HCEC 1CT (cell line): ENCODE data around the gene DUSP10.
A peak's percentile ranks its signal among the peaks of the same experiment; 100 is the strongest.

Source experiments
- DNase-seq: peaks from one replicate; pipeline ENCODE4 v3.0.0-alpha.2; 2017

Gene DUSP10

GRCh38 chr1:221711656-221712055, 30.2 kb downstream of the DUSP10 start:
- no peak for DNase-seq

- no peak for DNase-seq
These were observed 30.8 kb downstream of the DUSP10 start for GRCh38 chr1:221711063-221711577.

GRCh38 chr1:221709854-221710253, 32.0 kb downstream of the DUSP10 start:
- DNase-seq: no peak

GRCh38 chr1:221708987-221709386, 32.9 kb downstream of the DUSP10 start:
- DNase-seq: no peak

DNA sequence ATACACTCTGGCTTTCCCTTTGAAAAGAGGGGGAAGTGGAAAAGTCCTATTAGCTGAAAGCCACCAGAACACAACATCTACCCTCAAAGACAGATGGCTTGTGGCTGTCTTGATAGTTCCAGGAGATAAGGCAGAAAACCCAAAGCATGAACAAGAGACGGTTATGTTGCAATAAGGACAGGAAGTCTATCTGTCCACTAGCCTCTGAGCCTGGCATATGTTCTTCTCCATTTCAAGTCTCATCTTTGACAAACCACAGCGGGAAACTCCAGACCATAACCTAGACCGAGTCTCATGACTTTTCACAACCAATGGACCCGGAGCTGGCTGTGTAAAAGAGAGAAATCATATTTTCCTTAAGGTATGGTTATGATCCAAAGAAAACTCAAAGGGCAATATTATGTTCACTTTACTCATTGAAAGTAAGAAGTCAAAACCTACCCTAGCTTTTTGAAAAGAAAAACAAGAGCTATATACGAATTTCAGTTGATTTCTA, 33.8 kb downstream of the DUSP10 start:
- DNase-seq: no peak

DNA sequence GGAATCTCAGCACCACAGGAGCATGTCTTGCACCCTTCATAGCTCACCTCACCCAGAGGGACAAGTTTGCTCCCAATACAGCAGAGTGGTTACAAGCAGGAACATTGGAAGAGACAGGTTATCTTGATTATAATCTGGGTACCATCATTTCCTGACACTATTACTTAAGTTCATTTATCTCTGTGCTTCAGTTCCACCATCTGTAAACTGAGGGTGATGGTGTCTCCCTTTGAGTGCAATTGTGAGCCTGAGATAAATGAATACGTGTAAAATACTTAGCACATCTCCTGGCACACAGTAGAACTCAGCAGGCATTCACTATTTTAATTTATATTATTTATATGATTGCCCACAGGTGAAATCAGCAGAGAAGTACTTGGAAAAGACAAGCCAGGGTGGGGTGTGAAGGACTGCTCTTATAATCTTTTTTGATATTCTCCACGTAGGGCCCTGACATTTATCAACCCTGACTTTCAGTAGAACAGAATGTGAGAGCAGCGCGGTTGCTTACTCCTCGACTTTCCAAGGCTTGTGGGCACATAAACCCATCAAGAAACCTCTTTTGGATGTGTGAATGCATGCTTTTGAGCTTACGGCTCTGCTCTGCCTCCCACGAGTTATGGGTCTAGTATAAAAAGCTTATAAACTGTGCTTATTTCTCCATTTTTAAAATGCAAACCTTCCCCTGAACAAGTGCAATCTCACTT, 34.9 kb downstream of the DUSP10 start:
- DNase-seq: no peak

DNA sequence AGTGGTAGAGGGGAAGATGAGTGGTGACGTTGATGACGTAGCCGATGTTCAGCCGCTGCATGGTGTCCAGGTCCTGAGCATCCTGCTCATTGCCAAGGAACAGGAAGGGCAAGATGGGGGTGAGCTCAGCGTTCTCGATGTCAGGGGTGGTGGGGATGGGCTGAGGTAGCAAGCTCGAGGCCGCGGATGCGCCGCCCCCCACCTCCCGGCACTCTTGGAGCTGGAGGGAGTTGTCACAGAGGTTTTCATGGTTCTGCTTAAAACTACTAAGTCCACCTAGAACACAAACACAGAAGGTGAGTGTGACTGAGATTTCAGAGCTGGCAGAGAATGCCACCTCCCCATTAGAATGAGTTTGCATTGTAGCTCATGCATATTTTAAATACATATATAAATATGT, 35.7 kb downstream of the DUSP10 start:
- no peak for DNase-seq

DNA sequence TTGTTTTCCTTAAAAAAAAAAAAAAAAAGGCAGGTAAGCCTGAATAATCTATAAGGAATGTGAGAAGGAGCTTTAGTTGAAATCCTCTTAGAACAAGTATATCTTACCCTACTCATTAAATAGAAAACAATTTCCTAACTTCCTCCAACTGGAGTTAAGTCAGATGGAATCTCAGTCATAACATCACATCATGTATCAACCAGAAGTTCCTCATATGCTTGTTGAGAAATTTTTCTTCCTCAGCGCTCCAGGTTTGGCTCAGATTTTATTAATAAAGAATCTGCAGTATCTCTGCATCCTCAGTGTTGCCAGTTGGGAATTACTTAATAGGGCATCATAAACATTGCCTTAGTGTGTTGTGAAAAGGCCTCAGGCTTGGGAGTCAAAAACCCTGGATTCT, 37.6 kb downstream of the DUSP10 start:
- no peak for DNase-seq

GRCh38 chr1:221701570-221702186, 40.2 kb downstream of the DUSP10 start:
- DNase-seq: no peak

GRCh38 chr1:221700948-221701347, 40.9 kb downstream of the DUSP10 start:
- no peak for DNase-seq

GRCh38 chr1:221700536-221700935, 41.4 kb downstream of the DUSP10 start:
- DNase-seq: no peak

- DNase-seq: no peak
These were observed 41.8 kb downstream of the DUSP10 start for GRCh38 chr1:221699978-221700519.

- no peak for DNase-seq
These were observed 42.3 kb downstream of the DUSP10 start for GRCh38 chr1:221699577-221699976.

- DNase-seq: no peak
These were observed 43.1 kb downstream of the DUSP10 start for GRCh38 chr1:221698579-221699349.

GRCh38 chr1:221697923-221698425, 43.9 kb downstream of the DUSP10 start:
- peak; percentile 49 for DNase-seq

- DNase-seq: no peak
These were observed 45.0 kb downstream of the DUSP10 start for GRCh38 chr1:221696718-221697461.

DNA sequence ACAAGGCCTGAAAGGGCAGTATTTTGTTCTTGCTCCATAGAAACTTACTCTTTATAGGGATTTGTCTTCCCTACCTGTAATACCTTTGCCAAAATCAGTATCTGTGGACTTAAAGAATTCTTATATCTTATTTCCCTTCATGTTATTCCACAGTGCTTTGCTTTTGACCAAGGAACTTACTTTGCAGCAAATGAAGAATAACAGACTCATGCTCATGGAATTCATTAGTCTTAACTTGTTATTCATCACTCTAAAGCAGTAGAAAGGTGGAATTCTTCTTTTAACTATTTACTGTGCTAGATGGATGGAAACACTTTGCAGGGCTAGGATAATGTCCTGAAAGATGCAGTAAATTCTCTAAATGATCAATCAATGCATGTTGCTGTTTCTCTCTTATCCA, 45.9 kb downstream of the DUSP10 start:
- DNase-seq: no peak

- no peak for DNase-seq
These were observed 46.6 kb downstream of the DUSP10 start for GRCh38 chr1:221695301-221695700.

- DNase-seq: no peak
These were observed 47.8 kb downstream of the DUSP10 start for GRCh38 chr1:221694109-221694508.

- no peak for DNase-seq
These were observed 48.8 kb downstream of the DUSP10 start for GRCh38 chr1:221693087-221693486.

DNA sequence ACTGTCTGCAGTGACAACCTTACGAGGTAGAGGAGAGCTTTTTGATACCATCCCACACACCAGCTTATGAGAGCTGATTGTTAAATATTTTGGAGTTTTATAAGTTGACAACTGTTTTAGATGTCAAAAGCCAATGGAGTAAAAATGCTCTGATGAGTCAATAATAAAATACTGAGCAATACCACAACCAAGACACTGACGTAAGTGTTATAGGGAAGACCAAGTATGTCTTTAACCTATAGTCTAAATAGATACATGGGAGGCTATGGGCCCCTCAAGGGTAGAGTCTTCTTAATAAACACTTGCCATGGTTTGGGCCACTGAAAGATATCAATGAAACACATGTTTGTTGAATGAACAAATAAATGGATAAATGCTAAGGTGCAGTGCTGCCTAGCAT, 49.2 kb downstream of the DUSP10 start:
- no peak for DNase-seq

DNA sequence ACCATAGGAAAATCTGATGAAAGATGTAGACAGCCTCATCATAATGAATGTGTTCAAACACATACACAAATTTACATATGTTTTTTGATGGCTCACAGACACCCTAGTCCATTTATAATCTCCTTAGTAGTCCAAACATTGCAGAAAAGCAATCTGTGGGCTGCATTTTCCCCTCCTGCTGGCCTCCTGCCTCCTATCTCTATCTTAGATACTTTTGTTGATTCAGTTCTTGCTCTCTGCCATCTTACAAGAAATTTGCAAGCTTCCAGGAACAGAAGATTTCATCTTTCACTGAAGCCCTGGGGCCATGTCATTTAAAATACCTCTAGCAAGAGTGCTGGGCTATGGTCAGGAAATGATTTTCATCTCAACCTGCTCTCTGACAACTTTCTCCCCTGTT, 50.6 kb downstream of the DUSP10 start:
- no peak for DNase-seq
